ENCODE data around the gene SPAG17.

DNA sequence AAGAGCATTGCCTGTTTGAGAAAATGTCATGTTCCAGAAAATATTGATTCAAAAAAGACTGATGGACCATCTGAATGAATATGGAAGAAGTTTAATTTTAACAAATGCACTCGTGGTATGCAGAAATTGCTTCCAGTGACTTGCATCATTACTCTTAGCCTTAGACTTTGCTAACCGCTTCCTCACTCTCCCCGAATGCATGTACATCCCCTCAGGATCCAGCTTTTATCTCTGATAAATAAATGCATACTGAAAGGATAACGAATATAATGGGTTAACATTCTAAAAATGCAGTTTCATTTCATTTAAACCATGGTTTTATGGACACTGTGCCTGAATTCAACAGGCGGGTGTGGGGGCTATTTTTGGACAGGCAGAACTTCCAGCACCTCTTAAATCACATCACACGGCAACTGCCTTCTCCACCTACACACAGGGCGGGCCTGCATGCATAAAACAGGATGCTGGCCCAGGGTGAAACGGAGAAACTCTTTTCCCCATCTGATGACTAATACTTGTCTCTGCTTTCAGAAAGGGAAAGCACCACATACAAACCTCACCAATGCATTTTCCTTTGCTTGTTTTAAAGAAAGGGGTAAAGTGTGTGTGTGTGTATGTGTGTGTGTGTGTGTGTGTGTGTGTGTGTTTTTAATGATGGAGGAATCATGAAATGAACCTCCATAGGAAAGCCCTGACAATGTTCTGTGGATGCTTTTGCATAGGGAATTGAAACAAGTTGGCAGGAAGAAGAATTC lies 48.7 kb downstream of the SPAG17 start:
- no peak for TF ChIP-seq FOXM1 (IDR thresholded peaks at IDR 0.05; ENCODE audit: low read depth)
- TF ChIP-seq, protein P1, sequence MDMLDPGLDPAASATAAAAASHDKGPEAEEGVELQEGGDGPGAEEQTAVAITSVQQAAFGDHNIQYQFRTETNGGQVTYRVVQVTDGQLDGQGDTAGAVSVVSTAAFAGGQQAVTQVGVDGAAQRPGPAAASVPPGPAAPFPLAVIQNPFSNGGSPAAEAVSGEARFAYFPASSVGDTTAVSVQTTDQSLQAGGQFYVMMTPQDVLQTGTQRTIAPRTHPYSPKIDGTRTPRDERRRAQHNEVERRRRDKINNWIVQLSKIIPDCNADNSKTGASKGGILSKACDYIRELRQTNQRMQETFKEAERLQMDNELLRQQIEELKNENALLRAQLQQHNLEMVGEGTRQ (IDR thresholded peaks at IDR 0.05; ENCODE audit: borderline replicate concordance, low read depth, low read length) = no peak
- TF ChIP-seq GATA2 (CRISPR knock-in tag; IDR thresholded peaks at IDR 0.05) = no peak
- TF ChIP-seq JUND (IDR thresholded peaks at IDR 0.05) = no peak
- no peak for TF ChIP-seq RAD21 (IDR thresholded peaks at IDR 0.05; ENCODE audit: low read length)
- TF ChIP-seq POLR2AphosphoS5 (IDR thresholded peaks at IDR 0.05; ENCODE audit: low read depth, low read length) = no peak
- TF ChIP-seq, protein P2, sequence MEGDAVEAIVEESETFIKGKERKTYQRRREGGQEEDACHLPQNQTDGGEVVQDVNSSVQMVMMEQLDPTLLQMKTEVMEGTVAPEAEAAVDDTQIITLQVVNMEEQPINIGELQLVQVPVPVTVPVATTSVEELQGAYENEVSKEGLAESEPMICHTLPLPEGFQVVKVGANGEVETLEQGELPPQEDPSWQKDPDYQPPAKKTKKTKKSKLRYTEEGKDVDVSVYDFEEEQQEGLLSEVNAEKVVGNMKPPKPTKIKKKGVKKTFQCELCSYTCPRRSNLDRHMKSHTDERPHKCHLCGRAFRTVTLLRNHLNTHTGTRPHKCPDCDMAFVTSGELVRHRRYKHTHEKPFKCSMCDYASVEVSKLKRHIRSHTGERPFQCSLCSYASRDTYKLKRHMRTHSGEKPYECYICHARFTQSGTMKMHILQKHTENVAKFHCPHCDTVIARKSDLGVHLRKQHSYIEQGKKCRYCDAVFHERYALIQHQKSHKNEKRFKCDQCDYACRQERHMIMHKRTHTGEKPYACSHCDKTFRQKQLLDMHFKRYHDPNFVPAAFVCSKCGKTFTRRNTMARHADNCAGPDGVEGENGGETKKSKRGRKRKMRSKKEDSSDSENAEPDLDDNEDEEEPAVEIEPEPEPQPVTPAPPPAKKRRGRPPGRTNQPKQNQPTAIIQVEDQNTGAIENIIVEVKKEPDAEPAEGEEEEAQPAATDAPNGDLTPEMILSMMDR (IDR thresholded peaks at IDR 0.05) = no peak
- no peak for TF ChIP-seq TAF1 (IDR thresholded peaks at IDR 0.05; ENCODE audit: borderline replicate concordance, low read depth, low read length)
- TF ChIP-seq, protein P3, sequence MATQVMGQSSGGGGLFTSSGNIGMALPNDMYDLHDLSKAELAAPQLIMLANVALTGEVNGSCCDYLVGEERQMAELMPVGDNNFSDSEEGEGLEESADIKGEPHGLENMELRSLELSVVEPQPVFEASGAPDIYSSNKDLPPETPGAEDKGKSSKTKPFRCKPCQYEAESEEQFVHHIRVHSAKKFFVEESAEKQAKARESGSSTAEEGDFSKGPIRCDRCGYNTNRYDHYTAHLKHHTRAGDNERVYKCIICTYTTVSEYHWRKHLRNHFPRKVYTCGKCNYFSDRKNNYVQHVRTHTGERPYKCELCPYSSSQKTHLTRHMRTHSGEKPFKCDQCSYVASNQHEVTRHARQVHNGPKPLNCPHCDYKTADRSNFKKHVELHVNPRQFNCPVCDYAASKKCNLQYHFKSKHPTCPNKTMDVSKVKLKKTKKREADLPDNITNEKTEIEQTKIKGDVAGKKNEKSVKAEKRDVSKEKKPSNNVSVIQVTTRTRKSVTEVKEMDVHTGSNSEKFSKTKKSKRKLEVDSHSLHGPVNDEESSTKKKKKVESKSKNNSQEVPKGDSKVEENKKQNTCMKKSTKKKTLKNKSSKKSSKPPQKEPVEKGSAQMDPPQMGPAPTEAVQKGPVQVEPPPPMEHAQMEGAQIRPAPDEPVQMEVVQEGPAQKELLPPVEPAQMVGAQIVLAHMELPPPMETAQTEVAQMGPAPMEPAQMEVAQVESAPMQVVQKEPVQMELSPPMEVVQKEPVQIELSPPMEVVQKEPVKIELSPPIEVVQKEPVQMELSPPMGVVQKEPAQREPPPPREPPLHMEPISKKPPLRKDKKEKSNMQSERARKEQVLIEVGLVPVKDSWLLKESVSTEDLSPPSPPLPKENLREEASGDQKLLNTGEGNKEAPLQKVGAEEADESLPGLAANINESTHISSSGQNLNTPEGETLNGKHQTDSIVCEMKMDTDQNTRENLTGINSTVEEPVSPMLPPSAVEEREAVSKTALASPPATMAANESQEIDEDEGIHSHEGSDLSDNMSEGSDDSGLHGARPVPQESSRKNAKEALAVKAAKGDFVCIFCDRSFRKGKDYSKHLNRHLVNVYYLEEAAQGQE (IDR thresholded peaks at IDR 0.05; ENCODE audit: low read depth, low read length) = no peak
